ENCODE data around the gene EPHA4. TPM values are rescaled to one million over a fixed set of nuclear protein-coding genes. Genes with fewer than 3 reads are reported as not detected.

EPHA4 gene
- total and polyA plus RNA-seq, 2 donors (not counting 1 experiment from before 2014, with no cell fraction given) = 10.7 to 54.9 TPM

DNA sequence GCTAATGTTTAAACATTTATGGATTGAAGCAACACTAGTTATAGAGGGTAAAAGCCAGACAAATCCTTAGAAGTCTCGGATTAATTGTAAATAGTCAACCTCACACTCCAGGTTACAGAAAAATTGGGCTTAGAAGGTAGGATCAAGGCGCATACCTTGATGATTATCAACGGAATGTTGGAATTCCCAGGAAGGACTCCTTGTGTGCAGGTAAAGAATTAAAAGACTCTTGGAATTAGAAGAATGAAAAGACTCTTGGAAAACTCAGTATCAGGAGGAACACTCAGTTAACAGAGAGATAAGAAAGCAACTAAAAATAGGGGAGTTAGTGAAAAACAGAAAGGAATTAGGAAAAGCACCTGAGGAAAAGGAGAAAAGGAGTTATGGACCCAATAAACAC lies 29.3 kb upstream of the EPHA4 start:
- DNase-seq (no peak), ATAC-seq (ENCODE audit: low read depth) (no peak)
- ChIA-PET CTCF (no interaction called here), POLR2A (no interaction called here)
- Mint-ChIP-seq H3K4me1 (no peaks in the 10 kb centered on the region), H3K4me3 (no peak overlapping the region), H3K27me3 (peaks cover 3% of the 10 kb centered on the region), H3K9me3 (ENCODE audit: insufficient read depth) (no peaks in the 10 kb centered on the region), H3K27ac (no peak overlapping the region)
- Histone ChIP-seq H3K36me3 (replicated peaks in 1 of 2; ENCODE audit: control extremely low read depth in 1 of 2, control insufficient read depth in 1 of 2, extremely low read depth in 1 of 2, insufficient read depth in 2 of 2, low read length in 1 of 2) (no peaks in the 10 kb centered on the region), H3K4me1 (ENCODE audit: control insufficient read depth in 2 of 2, insufficient read depth in 2 of 2, low read length in 2 of 2) (no peaks in the 10 kb centered on the region), H3K27me3 (replicated peaks in 1 of 4; ENCODE audit: control extremely low read depth in 1 of 4, control insufficient read depth in 3 of 4, insufficient read depth in 4 of 4, low read length in 3 of 4) (no peaks in the 10 kb centered on the region), H3K4me2 (replicated peaks; ENCODE audit: low read depth, low read length, poor library complexity, severe bottlenecking) (no peak overlapping the region), H3K27ac (ENCODE audit: low read length in 2 of 2) (no peak overlapping the region), H3K9ac (ENCODE audit: low read length) (no peak overlapping the region), H4K20me1 (ENCODE audit: control insufficient read depth, insufficient read depth, low read length, poor library complexity, severe bottlenecking) (no peaks in the 10 kb centered on the region), H2AFZ (ENCODE audit: insufficient read depth, low read depth, low read length, poor library complexity, severe bottlenecking) (no peak overlapping the region), H3K4me3 (ENCODE audit: control extremely low read depth in 1 of 5, extremely low read depth in 1 of 5, insufficient read depth in 1 of 5, low read depth in 2 of 5, low read length in 4 of 5) (no peak overlapping the region), H3K79me2 (ENCODE audit: control insufficient read depth, insufficient read depth, low read length) (no peaks in the 10 kb centered on the region), H3K9me3 (ENCODE audit: control extremely low read depth in 1 of 3, control insufficient read depth in 2 of 3, insufficient read depth in 1 of 3, low read length in 2 of 3) (no peaks in the 10 kb centered on the region)
- WGBS (ENCODE audit: insufficient coverage) = 100% methylated on average over 2 of the region's 3 CpGs
- no peak for TF ChIP-seq EZH2 (IDR thresholded peaks at IDR 0.05; ENCODE audit: borderline replicate concordance, insufficient read depth, low read depth, low read length, poor library complexity, severe bottlenecking)
- no peak for TF ChIP-seq CTCF (IDR thresholded peaks at IDR 0.05)
- intact Hi-C loops (cut with micrococcal nuclease) = no loop called here

GRCh38 chr2:221600388-221600787 lies 28.3 kb upstream of the EPHA4 start:
- Histone ChIP-seq H3K9me3 (ENCODE audit: control extremely low read depth in 1 of 3, control insufficient read depth in 2 of 3, insufficient read depth in 1 of 3, low read length in 2 of 3) (no peaks in the 10 kb centered on the region), H3K27ac (ENCODE audit: low read length in 2 of 2) (no peak overlapping the region), H3K79me2 (ENCODE audit: control insufficient read depth, insufficient read depth, low read length) (no peaks in the 10 kb centered on the region), H3K27me3 (replicated peaks in 1 of 4; ENCODE audit: control extremely low read depth in 1 of 4, control insufficient read depth in 3 of 4, insufficient read depth in 4 of 4, low read length in 3 of 4) (no peaks in the 10 kb centered on the region), H2AFZ (ENCODE audit: insufficient read depth, low read depth, low read length, poor library complexity, severe bottlenecking) (no peak overlapping the region), H3K36me3 (replicated peaks in 1 of 2; ENCODE audit: control extremely low read depth in 1 of 2, control insufficient read depth in 1 of 2, extremely low read depth in 1 of 2, insufficient read depth in 2 of 2, low read length in 1 of 2) (no peaks in the 10 kb centered on the region), H4K20me1 (ENCODE audit: control insufficient read depth, insufficient read depth, low read length, poor library complexity, severe bottlenecking) (no peaks in the 10 kb centered on the region), H3K4me1 (ENCODE audit: control insufficient read depth in 2 of 2, insufficient read depth in 2 of 2, low read length in 2 of 2) (no peaks in the 10 kb centered on the region), H3K4me3 (ENCODE audit: control extremely low read depth in 1 of 5, extremely low read depth in 1 of 5, insufficient read depth in 1 of 5, low read depth in 2 of 5, low read length in 4 of 5) (no peak overlapping the region), H3K9ac (ENCODE audit: low read length) (no peak overlapping the region), H3K4me2 (replicated peaks; ENCODE audit: low read depth, low read length, poor library complexity, severe bottlenecking) (no peak overlapping the region)
- H3K4me1 Mint-ChIP-seq = no peaks in the 10 kb centered on the region
- ChIA-PET CTCF (no interaction called here), POLR2A (no interaction called here)
- intact Hi-C loops (cut with micrococcal nuclease) = no loop called here
- no peaks in the 10 kb centered on the region for H3K9me3 Mint-ChIP-seq (ENCODE audit: insufficient read depth)
- 60% methylated on average over 1 of the region's 5 CpGs for WGBS (ENCODE audit: insufficient coverage)
- peaks cover 3% of the 10 kb centered on the region for H3K27me3 Mint-ChIP-seq
- ATAC-seq (ENCODE audit: low read depth) (no peak), DNase-seq (no peak)
- H3K4me3 Mint-ChIP-seq = no peak overlapping the region
- TF ChIP-seq CTCF (IDR thresholded peaks at IDR 0.05) = no peak
- TF ChIP-seq EZH2 (IDR thresholded peaks at IDR 0.05; ENCODE audit: borderline replicate concordance, insufficient read depth, low read depth, low read length, poor library complexity, severe bottlenecking) = no peak
- no peak overlapping the region for H3K27ac Mint-ChIP-seq
